Activated gamma-delta T cell treated with Interleukin-2 at 50 U/mL for 16 hours (primary cell): Measurements from ENCODE around the gene JAK3.

Experiments used
- DNase-seq: peaks from one replicate; pipeline ENCODE4 v3.0.0-alpha.2; 2020

Gene JAK3

DNA sequence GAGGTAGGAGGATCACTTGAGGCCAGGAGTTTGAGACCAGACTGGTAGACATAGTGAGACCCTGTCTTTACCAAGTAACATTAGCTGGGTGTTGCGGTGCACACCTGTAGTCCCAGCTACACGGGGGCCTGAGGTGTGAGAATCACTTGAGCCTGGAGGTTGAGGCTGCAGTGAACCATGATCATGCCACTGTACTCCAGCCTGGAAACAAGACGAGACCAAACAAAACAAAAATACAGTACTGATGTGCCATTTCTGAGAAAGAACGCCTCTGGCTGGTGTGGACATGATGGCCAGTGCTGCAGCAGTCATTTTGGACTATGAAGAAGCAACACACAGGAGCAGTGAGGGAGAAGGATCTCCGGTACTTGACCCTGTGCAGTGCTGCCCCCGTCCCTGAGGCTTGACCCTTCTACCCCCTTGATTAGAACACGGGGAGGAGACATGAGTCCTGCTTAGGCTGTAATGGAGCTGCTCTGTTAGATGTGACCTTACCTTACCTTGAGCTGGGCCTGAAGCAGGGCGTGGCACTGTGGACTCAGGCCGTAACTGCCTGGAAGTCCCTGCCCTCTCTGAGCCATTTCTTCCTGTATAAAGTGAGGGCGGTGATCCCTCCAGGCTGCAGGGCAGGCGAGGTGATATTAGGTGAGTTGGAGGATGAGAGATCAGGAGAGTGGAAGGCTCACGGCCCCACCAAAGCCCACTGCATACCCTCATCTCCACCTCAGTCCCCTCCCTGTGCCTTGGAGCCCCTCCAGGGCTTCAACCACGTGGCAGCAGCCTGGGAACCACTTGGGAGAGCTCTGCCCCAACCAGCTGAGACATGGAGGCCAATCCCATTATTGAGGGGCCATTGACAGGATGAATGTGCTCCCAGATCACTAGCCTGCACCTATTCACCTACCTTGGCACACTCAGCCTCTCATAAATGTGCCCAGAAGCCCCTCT is 17.9 kb upstream of the JAK3 start:
- DNase-seq: no peak

DNA sequence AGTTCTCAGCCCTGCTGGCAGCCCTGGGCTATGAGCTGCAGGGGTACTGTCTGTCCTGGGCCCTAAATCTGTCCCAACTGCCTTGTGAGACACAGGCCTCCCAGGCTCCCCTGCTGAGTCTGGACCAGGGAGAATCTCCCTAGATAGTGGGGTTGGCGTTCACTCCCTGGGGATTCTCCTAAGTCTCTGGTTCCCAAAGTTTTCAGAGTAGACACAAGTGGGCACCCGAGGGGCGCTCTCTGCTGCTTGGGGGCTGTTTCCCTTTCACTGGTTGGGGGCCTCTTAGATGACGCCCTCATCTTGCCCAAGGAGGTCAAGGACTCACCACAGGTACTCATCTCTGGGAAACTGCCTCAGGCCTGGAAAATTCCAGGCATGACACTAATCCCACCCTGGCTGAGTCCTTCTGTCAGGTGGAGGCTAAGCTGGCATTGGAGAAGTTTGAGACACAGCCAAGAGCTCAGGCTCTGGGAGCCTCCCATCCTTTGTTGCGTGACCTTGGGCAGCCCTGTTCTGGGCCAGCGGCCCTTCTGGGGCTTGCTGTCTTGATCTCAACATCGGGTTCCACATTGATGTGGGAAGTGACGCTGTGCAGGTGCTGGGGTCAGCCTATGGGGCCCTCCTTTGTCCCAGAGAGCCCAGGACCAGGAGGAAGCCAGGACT is 15.9 kb upstream of the JAK3 start:
- DNase-seq: no peak

DNA sequence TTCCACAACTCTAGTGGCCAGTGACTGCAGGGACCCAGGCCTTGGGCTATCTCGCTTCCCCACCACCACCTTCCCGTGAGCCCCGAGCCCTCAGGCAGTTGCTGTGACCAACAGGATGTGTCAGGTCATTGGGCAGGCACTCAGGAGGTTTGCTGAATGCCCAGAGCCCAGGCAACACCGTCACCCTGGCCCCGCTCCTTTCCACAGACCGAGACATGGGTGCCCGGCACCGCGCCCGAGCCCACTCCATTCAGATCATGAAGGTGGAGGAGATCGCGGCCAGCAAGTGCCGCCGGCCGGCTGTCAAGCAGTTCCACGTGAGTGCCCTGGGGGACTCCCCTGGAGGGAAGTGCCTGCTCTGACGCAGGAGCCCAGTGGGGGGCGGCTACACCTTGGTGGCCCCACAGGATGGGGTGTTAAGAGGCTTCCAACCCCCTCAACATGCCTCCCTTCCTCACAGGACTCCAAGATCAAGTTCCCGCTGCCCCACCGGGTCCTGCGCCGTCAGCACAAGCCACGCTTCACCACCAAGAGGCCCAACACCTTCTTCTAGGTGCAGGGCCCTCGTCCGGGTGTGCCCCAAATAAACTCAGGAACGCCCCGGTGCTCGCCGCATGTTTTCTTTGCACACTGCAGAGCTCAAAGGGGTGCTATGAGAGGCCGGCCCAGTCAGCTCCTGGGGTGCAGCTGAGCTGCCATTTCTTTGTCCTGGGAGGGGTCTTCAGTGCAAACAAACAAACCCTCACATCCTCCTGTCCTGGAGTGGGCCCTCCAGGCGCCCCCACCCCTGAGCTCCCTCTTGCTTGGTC is 15.1 kb upstream of the JAK3 start:
- DNase-seq: no peak

DNA sequence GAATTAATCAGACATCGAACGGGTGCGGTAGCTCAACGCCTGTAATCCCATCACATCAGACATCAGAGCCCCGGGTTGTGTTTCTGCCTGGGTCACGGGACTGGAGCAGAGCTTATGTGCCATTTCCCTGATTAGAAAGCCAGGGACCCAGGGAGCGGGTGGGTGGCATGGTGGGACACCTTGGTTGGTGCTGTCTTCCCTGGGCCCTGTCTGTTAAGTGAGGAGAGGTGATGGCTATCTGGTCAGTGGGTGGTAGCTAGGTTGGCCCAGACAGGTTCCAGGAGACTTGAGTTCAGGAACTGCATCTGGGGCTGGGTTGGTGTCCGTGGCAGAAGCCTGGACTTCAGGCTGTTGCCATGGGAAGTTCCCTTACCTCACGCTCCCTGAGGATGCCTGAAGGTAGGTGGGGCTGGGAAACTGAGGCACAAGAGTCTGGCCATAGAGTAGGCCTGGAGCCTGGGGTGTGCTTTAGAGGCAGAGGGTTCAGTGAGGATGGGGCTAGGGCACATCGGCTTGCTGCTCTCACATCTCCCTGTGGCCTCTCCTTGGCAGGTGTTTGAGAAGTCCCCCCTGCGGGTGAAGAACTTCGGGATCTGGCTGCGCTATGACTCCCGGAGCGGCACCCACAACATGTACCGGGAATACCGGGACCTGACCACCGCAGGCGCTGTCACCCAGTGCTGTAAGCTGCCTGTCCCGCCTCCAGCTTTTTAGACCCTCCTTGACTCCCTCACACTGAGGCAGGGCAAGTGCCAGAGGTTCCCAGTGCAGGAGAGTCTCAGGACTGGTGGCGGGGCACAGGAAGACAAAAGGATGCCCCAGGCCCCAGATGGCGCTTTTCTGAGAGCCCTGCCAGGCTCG is 14.0 kb upstream of the JAK3 start:
- DNase-seq: no peak

DNA sequence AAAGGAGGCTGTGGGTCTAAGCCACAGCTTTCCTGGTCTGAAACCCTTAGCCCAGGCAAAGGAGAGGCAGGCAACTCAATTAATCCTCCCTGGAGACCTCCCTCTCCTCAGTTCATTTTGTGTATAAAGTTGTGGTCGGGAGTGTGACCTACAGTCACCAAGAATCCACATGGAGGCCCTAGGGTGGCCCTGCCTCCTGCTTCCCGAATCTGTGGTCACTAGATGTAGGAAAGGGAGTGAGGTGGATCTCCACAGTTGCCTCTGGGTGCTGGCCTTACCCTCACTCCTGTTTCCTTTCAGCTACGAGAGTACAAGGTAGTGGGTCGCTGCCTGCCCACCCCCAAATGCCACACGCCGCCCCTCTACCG is 13.2 kb upstream of the JAK3 start:
- no peak for DNase-seq

DNA sequence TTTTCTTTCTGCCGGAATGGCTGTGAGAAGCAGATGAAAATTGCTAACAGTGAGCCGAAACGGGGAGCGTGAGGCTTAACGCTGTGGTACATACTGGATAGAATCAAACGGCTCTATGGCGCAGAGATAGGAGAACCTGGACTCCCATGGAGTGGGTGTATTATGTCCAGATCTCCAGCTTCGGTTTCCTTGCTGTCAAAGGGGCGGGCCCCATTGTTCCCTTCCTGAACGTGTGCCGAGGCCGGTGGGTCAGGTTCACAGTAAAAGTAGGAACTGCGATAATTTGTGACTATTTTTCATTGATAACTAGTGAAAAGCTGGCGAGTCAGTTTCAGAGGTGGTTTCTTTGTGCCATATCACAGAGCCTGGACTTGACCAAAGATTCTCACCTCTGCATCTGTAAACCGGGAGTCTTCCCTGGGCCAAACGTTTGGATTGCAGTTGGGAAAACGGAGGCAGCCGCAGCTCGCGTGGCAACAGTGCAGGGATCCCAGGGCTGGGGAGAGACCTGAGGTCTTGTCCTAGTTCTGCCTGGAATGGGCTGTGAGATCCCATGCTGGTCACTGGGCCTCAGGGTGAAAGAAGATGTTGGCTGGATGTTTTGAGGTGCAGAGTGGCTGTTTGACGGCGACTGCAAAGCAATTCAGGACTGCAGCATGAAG is 12.7 kb upstream of the JAK3 start:
- DNase-seq: no peak

DNA sequence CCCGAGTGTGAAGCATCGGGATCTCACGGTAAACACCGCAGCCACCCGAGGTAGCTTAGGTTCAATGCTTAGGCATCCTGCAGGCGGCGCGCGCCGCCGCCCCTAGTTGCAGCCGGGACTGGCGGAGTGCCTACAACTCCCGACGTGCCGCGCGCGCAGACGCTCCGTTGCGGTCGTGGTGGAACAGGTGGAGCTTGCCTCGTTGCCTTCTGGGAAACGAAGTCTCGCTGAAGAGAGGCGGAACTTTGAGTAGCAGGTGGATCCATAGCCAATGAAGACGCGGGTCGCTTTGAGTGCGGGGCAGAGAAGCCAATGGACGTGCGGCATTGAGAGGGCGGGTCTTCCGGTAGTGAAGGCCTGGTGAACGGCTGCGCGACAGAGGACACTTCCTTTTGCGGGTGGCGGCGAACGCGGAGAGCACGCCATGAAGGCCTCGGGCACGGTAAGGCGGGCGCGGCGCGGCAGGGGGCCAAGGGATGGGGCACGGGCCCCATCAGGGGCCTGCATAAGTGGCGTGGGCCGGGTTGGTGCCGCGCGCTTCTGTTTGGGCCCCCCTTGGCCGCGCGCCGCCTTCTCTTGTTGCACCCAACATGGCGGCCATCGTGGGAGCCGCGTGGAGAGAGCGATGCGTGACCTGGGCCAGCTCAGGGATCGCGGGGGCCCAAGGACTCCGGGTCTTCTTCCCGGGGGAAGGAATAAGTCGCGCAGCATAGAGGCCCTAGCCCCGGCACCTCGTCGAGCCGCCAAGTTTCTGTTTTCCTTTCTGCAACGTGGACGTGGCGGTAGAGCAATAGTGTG is 11.9 kb upstream of the JAK3 start, which contains the start of gene RPL18A:
RPL18A (plus strand) TSS at position 378 of the 798 bp plus-strand sequence; CDS start at position 425, 47 bp downstream.
- peak; percentile 98 for DNase-seq

DNA sequence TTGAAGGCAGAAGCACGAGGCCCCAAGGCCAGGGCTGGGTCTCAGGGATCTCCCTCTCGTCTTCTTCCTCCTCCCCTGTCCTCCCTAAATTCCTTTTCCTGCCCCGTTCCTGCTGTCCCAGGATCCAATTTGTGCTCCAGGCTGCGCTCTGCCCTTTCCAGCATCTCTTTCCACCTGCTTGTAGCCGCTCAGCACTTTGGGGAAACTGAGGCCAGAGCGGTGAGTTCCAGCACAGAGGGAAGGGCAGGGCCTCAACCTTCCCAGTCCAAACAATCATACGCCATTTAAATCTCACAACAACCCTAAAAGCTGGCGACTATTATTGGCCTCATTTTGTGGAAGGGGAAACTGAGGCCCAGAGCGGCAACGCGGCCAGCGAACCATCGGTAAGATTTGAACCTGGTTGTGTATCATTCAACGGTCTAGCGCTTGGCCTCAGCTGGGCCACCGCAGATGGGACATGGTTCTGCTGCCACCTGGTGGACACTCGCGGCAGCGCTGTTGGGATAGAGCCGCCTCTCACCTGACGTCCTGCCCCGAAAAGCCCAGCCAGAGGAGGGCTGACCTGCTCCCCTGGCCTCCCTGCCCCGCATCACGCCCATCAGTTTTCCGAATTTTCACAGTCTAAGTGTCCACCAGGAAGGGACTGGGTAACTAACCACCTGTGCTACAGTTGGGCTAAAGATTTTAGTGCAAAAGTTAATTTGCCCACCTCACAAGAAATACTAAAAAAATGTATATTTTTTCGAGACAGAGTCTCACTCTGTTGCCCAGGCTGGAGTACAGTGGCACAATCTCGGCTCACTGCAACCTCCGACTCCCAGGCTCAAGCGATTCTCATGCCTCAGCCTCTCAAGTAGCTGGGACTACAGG is 7.7 kb upstream of the JAK3 start:
- DNase-seq: peak; percentile 93

DNA sequence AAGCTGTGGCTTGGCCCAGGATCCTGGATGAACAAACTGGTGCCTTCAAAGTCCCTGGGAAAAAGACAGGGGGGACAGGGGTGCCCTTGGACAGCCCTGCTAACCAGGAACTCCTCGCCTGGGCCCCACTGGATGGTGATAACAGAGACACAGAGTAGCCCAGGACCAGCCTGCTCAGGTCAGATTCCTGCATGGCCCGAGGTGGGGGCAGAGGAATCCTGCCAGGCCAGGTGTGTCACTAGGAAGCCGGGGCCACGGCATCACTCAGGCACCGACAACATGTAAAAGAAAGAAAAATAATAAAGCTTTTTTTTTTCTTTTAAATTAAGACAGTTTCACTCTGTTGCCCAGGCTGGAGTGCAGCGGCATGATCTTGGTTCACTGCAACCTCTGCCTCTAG is 6.3 kb upstream of the JAK3 start:
- DNase-seq: no peak

DNA sequence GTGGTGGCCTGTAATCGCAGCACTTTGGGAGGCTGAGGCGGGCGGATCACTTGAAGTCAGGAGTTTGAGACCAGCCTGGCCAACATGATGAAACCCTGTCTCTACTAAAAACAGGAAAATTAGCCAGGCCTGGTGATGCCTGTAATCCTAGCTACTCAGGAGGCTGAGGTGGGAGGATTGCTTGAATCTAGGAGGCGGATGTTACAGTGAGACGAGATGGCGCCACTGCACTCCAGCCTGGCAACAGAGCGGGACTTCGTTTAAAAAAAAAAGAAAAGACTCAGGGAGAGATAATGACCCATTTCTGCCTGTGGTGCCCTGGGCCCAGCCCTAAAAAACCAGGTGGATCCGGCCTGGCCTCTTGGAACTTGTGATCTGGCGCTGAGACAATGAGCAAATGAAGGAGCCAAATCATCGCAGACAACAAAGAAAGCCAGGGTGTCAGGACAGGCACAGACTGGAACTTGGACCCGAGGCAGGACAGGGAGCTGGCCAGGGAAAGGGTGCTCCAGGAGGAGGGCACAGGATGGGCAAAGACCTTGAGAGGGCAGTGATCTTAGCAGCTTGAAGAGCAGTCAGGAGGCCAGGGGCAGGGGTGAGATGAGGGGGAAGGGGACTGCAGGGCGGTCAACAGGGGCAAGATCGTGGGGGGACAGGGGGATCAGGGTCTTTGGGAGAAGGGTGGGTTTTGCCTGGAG is 962 bp upstream of the JAK3 start:
- no peak for DNase-seq

DNA sequence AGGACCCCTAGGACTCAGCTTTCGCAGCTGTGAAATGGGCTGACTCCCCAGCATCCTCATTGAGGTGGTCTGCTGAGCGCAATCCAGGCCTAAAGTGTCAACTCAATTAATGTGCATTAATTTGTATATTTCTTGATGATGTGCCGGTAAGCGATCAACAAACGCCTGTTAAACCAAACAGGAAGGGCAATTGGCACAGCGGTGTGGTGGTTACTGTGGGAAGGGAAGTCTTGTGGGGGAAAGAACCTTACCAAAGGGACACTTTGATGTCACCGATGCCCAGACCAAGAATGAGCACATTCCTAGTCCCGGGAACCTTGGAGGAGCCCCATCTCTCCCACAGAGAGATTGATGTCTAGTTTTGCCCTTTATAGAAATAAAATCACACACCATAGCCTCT is 1.6 kb downstream of the JAK3 start:
- DNase-seq: peak; percentile 39

DNA sequence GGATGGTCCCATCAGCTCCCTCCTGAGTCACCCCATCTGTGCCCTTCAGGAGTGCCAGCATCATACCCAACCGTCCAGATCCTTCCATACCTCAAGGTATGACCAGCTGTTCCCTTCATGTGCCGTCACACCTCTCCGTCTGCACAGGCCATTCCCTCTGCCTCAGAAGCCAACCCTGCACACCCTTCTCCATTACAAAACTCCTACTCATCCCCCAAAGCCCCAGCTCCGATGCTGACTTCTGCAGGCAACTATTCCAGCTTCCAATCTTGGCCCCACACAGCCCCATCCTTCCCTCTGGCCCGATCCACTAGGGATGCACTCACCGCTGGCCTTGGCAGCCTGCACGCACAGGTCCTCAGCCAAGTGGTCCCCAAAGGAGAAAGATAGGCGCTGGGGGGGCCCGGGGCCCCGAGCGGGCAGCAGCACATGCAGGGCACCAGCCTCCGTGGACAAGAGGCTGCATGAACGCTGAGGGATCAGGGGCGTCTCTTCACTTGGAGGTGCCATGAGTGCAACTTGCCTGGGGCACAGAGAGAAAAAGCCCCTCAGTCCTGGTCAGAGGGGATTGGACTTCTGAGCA is 3.8 kb downstream of the JAK3 start:
- DNase-seq: no peak

DNA sequence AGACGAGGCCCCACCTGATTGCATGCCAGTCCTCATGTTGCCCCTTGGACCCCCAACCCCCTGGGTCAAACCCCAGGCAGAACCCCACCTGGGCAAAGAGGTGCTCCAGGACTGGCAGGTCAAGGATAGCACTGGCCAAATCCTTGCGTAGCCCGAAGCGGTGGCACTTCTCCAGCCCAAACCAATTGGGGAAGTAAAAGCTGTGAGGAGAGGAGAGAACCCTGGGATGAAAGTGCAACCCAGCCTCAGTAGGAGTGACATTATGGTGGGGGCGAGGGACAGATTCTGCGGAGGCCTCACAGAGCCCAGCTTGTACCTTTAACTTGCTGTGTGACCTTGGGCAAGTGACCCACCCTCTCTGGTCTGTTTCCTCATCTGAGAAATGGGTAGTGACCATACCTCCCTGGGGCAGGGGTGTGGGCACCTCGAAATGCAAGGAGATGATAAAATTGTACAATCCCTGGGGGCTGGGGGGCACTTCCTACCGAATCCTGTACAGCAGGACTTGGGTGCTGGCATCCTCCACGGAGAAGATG is 4.4 kb downstream of the JAK3 start:
- DNase-seq: no peak

DNA sequence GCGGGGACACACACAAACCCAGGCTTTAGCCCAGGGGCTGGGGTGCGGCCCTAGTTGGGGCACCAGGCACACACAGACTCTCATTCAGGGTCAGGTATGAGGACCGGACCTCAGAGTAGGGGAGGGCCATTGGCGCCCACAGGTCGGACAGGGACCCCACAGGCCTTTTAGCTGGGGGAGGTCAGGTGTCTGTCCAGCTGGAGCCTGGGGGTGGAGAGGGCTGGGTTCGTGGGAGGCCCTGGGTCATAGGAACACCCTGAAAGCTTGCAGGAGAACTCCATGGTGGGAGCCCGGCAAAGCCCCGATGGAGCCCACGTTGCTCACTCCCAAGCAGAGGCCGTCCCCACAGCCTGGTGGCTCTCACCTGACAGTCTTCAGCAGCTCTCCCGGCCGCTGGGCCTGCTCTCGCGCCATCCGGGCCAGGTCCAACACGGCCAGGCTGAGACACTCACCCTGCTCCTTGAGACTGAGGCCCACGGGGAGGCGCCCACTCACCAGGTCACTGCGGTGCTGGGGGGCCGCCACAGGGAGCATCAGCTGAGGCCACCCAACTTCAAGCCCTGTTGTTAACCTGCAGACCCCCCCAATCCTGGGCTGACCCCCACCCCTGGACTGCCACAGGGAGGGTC is 5.0 kb downstream of the JAK3 start:
- DNase-seq: no peak

DNA sequence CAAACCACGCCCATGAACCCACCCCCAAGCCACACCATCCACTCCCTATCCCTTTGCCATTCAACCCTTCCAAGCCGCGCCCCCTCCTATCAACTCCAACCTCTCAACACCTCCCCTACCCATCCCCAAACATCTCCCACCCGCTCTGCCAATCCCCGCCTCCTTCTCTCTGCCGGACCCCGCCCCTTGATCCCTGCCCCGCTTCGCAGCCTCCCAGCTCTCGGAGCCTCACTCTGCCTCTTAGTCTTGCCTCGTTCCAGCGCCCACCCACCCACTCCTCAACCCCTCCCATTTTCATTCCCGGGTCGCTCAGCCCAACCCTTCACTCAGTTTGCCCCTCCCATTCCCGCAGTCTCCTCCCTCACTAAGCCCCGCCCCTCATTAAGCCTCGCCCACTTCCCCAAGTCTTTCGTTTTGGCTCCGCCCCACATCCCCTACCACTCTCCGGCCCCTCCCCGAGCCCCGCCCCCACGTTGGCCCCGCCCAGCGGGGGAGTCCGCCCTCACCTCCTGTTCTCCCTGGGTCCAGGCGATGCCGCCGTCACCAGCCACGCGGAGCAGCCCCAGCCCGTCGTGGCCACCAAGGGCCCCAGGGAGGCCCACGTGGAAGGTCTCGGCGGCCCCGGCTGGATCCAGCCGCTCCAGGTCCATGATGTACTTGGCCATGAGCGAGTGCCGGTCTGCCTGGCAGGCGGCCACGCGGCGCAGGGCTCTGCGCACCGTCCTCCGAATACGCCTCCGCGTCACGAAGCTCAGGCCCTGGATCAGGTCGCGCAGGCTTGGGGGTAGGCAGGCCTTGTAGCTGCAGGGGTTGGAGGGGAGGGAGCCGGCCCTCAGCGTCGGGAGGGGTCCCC is 5.7 kb downstream of the JAK3 start:
- DNase-seq: no peak

DNA sequence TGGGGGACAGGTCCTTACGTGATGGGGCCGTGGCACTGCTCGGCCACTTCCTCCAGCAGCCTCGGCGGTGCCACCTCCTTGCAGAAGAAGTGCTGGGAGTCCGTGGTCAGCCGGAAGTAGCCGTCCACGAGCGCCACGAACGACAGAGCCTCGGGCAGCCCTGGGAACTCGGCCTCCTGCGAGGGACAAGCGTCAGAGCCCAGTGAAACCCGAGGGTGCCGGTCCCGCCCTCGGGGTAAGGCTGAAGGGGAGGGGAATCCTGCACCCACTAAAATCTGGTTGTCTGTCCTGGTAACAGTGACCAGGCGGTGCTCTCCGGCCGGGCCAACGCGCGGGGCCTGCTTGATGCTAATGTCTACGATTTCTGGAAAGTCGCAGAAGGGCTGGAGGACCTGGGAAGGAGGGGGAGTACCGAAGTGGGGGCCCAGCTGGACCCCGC is 6.4 kb downstream of the JAK3 start:
- DNase-seq: no peak

DNA sequence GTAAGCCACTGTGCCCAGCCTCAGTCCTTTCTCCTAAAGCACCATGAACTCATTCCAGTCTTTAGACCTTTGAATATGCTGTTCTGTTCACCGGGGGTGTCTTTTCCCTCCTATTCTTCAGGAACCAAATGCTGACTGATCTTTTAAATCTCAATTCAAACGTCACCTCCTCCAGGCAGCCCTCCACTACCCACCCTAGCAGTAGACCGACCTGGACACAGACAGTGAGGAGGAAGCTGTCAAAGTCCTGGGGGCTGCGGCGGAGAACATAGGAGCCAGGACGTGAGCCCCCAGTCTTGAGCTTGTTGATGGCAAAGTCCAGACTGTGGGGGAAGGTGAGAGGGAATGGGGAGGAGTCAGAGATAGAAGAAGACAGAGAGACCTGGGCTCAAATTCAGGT is 7.8 kb downstream of the JAK3 start:
- no peak for DNase-seq
